MCF 10A (cell line): ENCODE data around the gene NDN. TPM values are rescaled to one million over a fixed set of nuclear protein-coding genes. Genes with fewer than 3 reads are reported as not detected.

Experiments used
- BruUV-seq: library from RNA; stranded (reverse); fragments of 400-500 nt; replicated peaks from 2 replicates; lab custom pipeline; 2021; lab: Mats Ljungman, UMichigan
- CTCF ChIA-PET: fragments of 300-600 bp; sonication (Branson Sonifier 250); formaldehyde crosslinking; extraction: SDS; loops from one replicate; lab custom pipeline; 2021; ENCODE audit warnings: antibody characterized with exemption, inconsistent platforms; lab: Yijun Ruan, JAX
- POLR2A ChIA-PET: fragments of 300-600, 350-650 bp; sonication (Branson Sonifier 250); formaldehyde crosslinking; extraction: SDS; loops from one replicate; lab custom pipeline; 2020; ENCODE audit warnings: antibody characterized with exemption, inconsistent platforms; lab: Yijun Ruan, JAX
- DNase-seq: peaks from one replicate; pipeline ENCODE4 v3.0.0-alpha.2; 2018; ENCODE audit not compliant: unreplicated experiment
- H3K27ac Mint-ChIP-seq: one replicate; pipeline ENCODE4 v1.8.0; 2022; ENCODE audit warnings: mild to moderate bottlenecking, low read depth, mixed read lengths; ENCODE audit not compliant: unreplicated experiment
- H3K27me3 Mint-ChIP-seq: one replicate; pipeline ENCODE4 v1.8.0; 2022; ENCODE audit warnings: mixed read lengths; ENCODE audit not compliant: insufficient read depth, unreplicated experiment
- H3K36me3 Mint-ChIP-seq: one replicate; pipeline ENCODE4 v1.8.0; 2022; ENCODE audit warnings: mild to moderate bottlenecking, moderate library complexity, mixed read lengths; ENCODE audit not compliant: insufficient read depth, unreplicated experiment
- H3K4me1 Mint-ChIP-seq: one replicate; pipeline ENCODE4 v1.8.0; 2022; ENCODE audit warnings: mixed read lengths; ENCODE audit not compliant: insufficient read depth, unreplicated experiment
- H3K4me3 Mint-ChIP-seq: one replicate; pipeline ENCODE4 v1.8.0; 2022; ENCODE audit warnings: mild to moderate bottlenecking, moderate library complexity, mixed read lengths; ENCODE audit not compliant: unreplicated experiment
- H3K9me3 Mint-ChIP-seq: one replicate; pipeline ENCODE4 v1.8.0; 2022; ENCODE audit warnings: mixed read lengths; ENCODE audit not compliant: unreplicated experiment
- CTCF ChIP-seq: fragments of 200-600 bp; IDR thresholded peaks from one replicate; pipeline ENCODE4 v1.8.0; 2022; ENCODE audit warnings: antibody characterized with exemption, mild to moderate bottlenecking; ENCODE audit not compliant: unreplicated experiment
- intact Hi-C: fragments of 100-400 bp; cut with micrococcal nuclease; formaldehyde crosslinking; loops from 2 replicates; pipeline ENCODE4 v1.14.1; 2022
- total RNA-seq: library from RNA; stranded (reverse); gene quantifications from 2 replicates; pipeline ENCODE4 v1.2.3, GENCODE V29; 2022

The NDN gene
- total RNA-seq, 1 experiment from 2014 or later: not detected

DNA sequence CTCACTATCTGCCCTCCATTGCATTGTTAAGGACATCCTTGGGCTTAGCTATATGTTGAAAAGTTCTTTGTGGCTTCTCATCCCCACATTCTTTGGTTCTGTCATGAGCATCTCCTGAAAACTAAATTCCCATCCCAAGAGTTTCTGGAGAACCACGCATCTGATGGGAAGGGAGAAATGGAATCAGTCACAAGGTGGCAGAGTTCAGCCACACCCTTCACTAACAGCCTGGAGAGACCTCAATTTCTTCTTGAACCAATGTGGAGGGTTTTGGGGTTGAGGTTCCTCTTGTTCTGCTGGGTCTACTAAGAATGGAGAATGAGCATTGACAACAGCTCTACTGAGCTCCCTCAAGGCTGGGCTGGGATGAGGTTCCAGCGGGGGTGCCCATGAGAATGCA, 23.9 kb downstream of the NDN start:
- H3K9me3 Mint-ChIP-seq: no peaks in the 10 kb centered on the region
- no TSS peak for BruUV-seq
- DNase-seq: no peak
- H3K27me3 Mint-ChIP-seq: no peaks in the 10 kb centered on the region
- ChIA-PET CTCF (interaction anchor here (0.7 to 1.3 kb wide), 2 partner anchors 33 to 187 kb away, joined by 3 to 5 read pairs; no protein-coding TSS in a partner anchor), POLR2A (no interaction called here)
- intact Hi-C loops: no loop called here
- H3K4me1 Mint-ChIP-seq: no peaks in the 10 kb centered on the region
- peaks cover 7% of the 10 kb centered on the region for H3K36me3 Mint-ChIP-seq
- H3K4me3 Mint-ChIP-seq: no peak overlapping the region
- TF ChIP-seq CTCF: no peak
- H3K27ac Mint-ChIP-seq: no peak overlapping the region

GRCh38 chr15:23648920-23649515, 38.1 kb downstream of the NDN start:
- ChIA-PET POLR2A (interaction anchor here (0.6 kb wide), 1 partner anchor 1309 kb away, joined by 4 read pairs; no protein-coding TSS in a partner anchor), CTCF (interaction anchor here (0.7 to 3.1 kb wide), 14 partner anchors 13 to 1851 kb away, joined by 3 to 37 read pairs (median 4); no protein-coding TSS in a partner anchor)
- Mint-ChIP-seq H3K36me3 (peaks cover 4% of the 10 kb centered on the region), H3K27me3 (no peaks in the 10 kb centered on the region), H3K9me3 (peaks cover 3% of the 10 kb centered on the region), H3K4me3 (no peak overlapping the region), H3K4me1 (no peaks in the 10 kb centered on the region), H3K27ac (no peak overlapping the region)
- no TSS peak for BruUV-seq
- no peak for DNase-seq
- intact Hi-C loops: loop anchor here (2.0 kb wide), 1 partner anchor 218 kb away; no protein-coding TSS in a partner anchor
- TF ChIP-seq CTCF: peak; percentile 24

- no peaks in the 10 kb centered on the region for H3K36me3 Mint-ChIP-seq
- no peaks in the 10 kb centered on the region for H3K4me1 Mint-ChIP-seq
- no peak for DNase-seq
- no peak for TF ChIP-seq CTCF
- no peaks in the 10 kb centered on the region for H3K27me3 Mint-ChIP-seq
- ChIA-PET POLR2A (no interaction called here), CTCF (no interaction called here)
- no peak within 1 kb of the TSS for H3K4me3 Mint-ChIP-seq
- H3K27ac Mint-ChIP-seq: no peak within 1 kb of the TSS
- H3K9me3 Mint-ChIP-seq: no peaks in the 10 kb centered on the region
- intact Hi-C loops: loop anchor here (2.0 kb wide), 1 partner anchor 219 kb away; no protein-coding TSS in a partner anchor
- no TSS peak for BruUV-seq
These were observed 39.4 kb downstream of the NDN start, which contains the start of gene MAGEL2 for GRCh38 chr15:23647421-23648370. MAGEL2 (minus strand) TSS chr15:23647867; CDS start chr15:23647742, 125 bp downstream.

GRCh38 chr15:23647001-23647295, 40.2 kb downstream of the NDN start:
- no peaks in the 10 kb centered on the region for H3K4me1 Mint-ChIP-seq
- H3K36me3 Mint-ChIP-seq: no peaks in the 10 kb centered on the region
- intact Hi-C loops: no loop called here
- H3K4me3 Mint-ChIP-seq: no peak overlapping the region
- ChIA-PET POLR2A (no interaction called here), CTCF (interaction anchor here (0.6 to 0.9 kb wide), 3 partner anchors 28 to 1436 kb away, joined by 4 to 5 read pairs (median 4); no protein-coding TSS in a partner anchor)
- H3K27me3 Mint-ChIP-seq: no peaks in the 10 kb centered on the region
- TF ChIP-seq CTCF: no peak
- BruUV-seq: no TSS peak
- no peak overlapping the region for H3K27ac Mint-ChIP-seq
- no peaks in the 10 kb centered on the region for H3K9me3 Mint-ChIP-seq
- DNase-seq: no peak
